GM12872 (cell line): ENCODE results near the gene STMP1.
A peak's percentile ranks its signal among the peaks of the same experiment; 100 is the strongest.

ENCODE experiments used
- CTCF ChIP-seq: IDR thresholded peaks from 3 replicates; pipeline ENCODE4 v1.5.1; 2011; ENCODE audit warnings: low read depth, mild to moderate bottlenecking, low read length, moderate library complexity; ENCODE audit not compliant: insufficient read depth

Gene STMP1

GRCh38 chr7:135692055-135692454, 29.7 kb downstream of the STMP1 start:
- no peak for TF ChIP-seq CTCF

GRCh38 chr7:135693558-135693957, 31.2 kb downstream of the STMP1 start:
- TF ChIP-seq CTCF, result no peak

- TF ChIP-seq CTCF, result no peak
These were observed 35.1 kb downstream of the STMP1 start for GRCh38 chr7:135697276-135698049.

DNA sequence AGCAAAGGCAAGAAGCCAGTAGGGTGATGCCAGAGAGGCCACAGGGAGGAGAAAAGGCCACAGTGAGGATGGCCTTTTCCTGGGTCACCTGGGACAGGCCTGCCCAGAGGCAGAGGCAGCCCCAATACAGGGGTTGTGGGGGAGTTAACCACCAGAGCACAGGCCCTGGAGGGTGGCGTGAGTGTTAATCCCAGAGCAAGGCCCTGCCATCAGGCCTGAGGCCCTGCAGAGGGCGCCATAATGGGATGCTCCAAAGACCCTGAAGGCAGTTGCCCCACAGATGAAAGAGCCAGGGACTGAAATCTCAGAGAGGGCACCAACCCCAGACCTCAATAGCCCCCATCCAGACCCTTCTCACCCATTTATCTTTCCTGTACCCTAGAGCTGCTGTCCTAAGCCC, 41.8 kb downstream of the STMP1 start:
- TF ChIP-seq CTCF, result peak; percentile 44

GRCh38 chr7:135704698-135705097, 42.4 kb downstream of the STMP1 start:
- TF ChIP-seq CTCF, result no peak

GRCh38 chr7:135706038-135706742, 43.9 kb downstream of the STMP1 start:
- TF ChIP-seq CTCF, result no peak

- TF ChIP-seq CTCF, result no peak
These were observed 44.7 kb downstream of the STMP1 start for GRCh38 chr7:135706858-135707569.
